Sciatic nerve (tissue), 2 donors: ENCODE data around the gene SAC3D1. TPM values are rescaled to one million over a fixed set of nuclear protein-coding genes. Genes with fewer than 3 reads are reported as not detected.
"Not testable (repeated sequence)": the region's sequence is repeated elsewhere in the genome, so short reads cannot be mapped to it uniquely, and the experiment has no call there.

ENCODE experiments used
- ATAC-seq: fragments of 200-7000 bp; cut with Tn5 transposase; one replicate; pipeline ENCODE4 v1.9.1; 2020; ENCODE audit warnings: mild to moderate bottlenecking, moderate library complexity
- DNase-seq: peaks from one replicate; pipeline ENCODE4 v3.0.0-alpha.2; 2020; ENCODE audit warnings: low spot score
- intact Hi-C: fragments of 100-400 bp; cut with DNase I; formaldehyde crosslinking; loops from one replicate; pipeline ENCODE4 v1.14.2; 2022
- total RNA-seq: library from RNA; stranded (reverse); fragmentation: NEBNext Ultra II Directional; extraction: Animal tissue kit (Norgen Biotek cat#: 25700); gene quantifications from one replicate; pipeline ENCODE4 v1.2.1, GENCODE V29; 2021
- donor health status: DM: no; HTN: no; CAD: no.
- donor health status: DM: no; HTN: no; CAD: no.

The SAC3D1 gene
- total RNA-seq, 1 donor from 2014 or later = 4.9 TPM

DNA sequence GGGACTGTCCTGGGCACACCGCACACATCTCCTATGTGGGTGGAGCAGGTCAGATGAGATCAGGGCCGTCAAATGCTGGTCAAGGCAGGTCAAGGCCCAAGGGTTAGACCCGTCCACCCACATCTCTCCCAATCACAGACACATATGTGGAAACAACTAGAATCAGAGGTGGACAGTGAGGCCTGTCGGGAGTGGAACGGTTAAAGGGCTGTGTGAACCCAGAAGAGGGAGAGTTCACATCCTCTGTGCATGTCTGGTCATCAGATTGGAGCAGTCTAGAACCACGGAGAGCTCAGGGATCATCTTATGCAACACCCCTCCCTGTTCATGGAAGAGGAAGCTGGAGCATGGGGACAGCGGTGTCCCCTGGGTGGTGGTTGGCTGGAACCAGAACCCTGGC, 21.2 kb upstream of the SAC3D1 start:
- DNase-seq (no peak), ATAC-seq (no peak)
- intact Hi-C loops = loop anchor here (10.0 kb wide), 2 partner anchors 95 to 105 kb away; partner anchors contain the start of genes ATG2A, TM7SF2 and ZNHIT2

DNA sequence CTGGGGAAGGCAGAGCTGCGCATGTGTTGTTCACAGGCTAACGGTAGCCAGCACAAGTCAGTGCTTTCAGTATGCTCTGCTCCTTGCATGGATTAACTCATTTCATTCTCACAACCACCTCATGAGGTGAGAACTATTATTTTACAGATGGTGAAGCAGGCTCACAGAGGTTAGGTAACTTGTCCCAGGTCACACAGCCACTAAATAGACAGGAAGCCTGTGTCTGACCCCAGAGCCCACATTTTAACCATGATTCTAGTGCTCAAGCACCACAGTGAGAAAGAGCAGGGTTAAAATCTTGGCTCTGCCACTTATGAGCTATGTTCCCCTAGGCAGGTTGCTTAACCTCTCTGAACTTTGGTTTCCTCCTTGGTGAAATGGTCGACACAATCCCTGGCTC, 20.0 kb upstream of the SAC3D1 start:
- intact Hi-C loops = no loop called here
- DNase-seq = no peak
- ATAC-seq = no peak

- ATAC-seq (no peak), DNase-seq (no peak)
- intact Hi-C loops = no loop called here
Observed at GRCh38 chr11:65021509-65021908, 19.5 kb upstream of the SAC3D1 start.

DNA sequence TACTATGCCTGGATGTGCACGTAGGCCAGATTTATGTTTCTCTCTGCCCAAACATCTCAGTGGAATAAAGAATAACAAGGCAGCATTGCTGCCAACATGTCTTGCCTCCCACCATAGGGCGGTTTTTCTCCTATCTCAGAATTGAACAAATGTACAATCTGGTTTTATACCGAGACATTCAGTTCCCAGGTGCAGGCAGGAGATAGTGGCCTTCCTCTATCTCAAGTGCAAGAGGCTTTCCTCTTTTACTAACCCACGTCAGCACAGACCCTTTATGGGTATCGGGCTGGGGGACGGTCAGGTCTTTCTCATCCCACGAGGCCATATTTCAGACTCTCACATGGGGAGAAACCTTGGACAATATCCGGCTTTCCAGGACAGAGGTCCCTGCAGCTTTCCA, 17.5 kb upstream of the SAC3D1 start:
- intact Hi-C loops, ATAC-seq, DNase-seq: not testable (repeated sequence)

DNA sequence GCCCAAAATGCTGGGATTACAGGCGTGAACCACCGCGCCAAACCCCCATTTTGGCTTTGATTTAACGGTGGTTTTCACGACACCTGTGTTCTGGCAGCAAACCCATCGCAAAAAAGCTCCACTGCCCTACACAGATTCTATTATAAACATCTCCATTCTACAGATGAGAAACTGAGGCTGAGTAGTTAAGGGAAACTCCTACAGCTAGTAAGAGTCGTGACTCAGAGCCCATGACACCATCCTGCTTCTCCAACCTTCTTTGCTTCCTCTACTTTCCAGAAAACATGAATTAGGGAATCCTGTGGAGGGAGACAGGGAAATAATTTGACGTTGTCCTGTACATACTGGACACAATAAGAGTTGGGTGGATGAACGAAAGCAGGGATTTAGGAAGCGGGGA, 14.2 kb upstream of the SAC3D1 start:
- DNase-seq (no peak), ATAC-seq (no peak)
- intact Hi-C loops = no loop called here

DNA sequence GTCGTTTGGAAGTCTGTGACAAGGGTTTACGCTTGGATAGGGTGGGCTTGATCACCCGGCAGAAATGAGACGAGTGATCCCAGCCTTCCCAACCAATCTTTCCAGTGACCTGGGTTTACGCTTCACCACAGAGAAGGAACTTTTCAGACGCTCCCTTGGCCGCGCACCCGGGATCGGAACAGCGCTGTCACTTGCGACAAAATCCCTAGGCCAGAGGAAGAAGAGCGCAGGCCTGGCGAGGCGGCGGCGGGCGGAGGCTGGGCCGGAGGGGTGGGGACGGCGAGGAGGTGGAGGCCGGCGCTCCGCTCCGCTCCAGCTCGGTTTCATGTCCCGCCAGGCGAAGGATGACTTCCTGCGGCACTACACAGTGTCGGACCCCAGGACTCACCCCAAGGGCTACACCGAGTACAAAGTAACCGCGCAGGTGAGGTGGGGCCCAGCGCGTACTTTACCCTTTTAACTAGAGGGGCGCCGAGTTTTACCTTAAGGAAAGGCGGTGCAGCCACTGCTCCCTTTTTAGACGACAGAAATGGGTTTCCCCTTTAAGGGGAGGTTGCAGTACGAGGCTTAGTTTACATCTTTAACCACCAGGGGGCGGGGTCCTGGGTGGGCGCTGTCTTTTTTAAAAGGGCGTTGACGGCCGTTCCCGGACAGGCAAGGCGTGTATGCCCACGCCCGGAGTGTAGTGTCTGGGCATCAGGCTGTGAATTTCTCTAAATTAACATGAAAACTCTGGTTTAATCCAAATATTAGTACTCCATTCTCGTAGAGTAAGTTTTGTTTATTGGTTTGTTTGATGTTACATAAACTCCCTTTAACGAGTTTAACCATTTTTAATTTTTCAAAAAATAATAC, 13.6 kb upstream of the SAC3D1 start, which contains the start of gene SNX15:
Gene SNX15 (plus strand): TSS at position 227 of the 855 bp plus-strand sequence. CDS start 99 bp downstream, at position 326.
- intact Hi-C loops = no loop called here
- ATAC-seq (peak; percentile 98), DNase-seq (peak; percentile 94)

DNA sequence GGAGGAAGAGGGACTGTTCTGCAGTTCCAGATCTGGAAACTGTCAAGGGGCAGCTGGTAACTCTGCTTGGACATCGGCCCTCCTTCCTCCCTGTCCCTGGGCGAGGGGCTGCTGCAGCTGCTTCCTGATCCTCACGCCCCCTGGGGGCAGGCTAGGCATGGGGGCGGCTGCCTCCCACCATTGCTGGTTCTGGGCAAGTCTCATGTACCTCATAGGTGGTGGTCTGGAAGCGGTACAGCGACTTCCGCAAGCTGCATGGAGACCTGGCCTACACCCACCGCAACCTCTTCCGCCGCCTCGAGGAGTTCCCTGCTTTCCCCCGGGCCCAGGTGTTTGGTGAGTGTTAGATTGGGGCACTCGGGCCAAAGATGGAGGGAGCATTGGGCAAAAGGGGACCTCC, 8.8 kb upstream of the SAC3D1 start:
- no peak for DNase-seq
- ATAC-seq = no peak
- intact Hi-C loops = no loop called here

- intact Hi-C loops = no loop called here
- ATAC-seq (no peak), DNase-seq (no peak)
Observed at GRCh38 chr11:65034423-65034822, 6.6 kb upstream of the SAC3D1 start.

DNA sequence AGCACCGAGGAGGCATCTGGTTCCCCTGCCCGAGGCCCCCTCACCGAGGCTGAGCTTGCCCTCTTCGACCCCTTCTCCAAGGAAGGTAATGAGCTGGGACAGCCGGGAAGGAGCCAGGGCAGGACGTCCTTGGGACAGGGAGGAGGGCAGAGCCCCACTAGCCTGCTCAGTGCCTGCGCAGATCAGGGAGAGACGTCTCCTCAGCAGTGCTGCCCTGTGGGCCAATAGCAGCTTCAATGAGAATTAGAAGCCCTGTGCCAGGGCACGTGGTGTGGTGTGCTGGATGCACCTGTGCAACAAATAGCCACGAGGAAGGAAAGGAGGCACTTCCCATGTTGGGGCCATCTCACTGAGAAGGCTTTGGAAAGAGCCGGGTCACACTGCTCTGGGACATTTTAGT, 5.4 kb upstream of the SAC3D1 start:
- DNase-seq = no peak
- intact Hi-C loops = no loop called here
- ATAC-seq = no peak

DNA sequence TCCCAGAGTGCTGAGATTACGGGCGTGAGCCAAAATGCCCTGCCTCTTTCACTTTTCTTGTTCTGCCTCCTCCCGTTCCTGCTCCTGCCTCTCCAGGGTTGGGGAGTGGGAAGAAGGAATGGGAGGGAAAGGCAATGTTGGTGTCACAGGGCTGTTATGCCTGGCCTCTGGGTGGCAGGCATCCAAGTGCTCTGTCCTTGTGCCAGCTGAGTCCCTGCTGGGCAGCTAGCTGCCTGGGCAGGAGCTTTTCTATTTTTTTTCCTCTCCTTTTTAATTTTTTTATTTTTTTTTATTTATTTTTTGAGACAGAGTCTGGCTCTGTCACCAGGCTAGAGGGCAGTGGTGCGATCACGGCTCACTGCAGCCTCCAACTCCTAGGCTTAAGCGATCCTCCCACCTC, 4.1 kb upstream of the SAC3D1 start:
- peak; percentile 82 for DNase-seq
- intact Hi-C loops = no loop called here
- ATAC-seq = no peak

GRCh38 chr11:65040520-65040846, 527 bp upstream of the SAC3D1 start:
- no peak for ATAC-seq
- intact Hi-C loops = no loop called here
- no peak for DNase-seq

DNA sequence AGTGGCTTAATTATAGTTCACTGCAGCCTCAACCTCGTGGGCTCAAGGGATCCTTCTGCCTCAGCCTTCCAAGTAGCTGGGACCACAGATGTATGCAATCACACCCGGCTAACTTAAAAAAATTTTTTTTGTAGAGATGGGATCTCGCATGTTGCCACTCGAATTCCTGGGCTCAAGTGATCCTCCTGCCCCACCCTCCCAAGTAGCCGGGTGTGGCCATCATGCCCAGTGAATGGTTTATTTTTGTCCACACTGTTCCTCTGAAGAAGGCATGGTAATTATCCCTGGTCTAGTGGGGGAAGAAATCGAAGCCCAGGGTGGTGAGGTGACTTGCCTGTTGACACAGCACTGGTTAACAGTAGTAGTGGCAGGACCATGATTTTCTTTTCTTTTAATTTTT, 1.9 kb downstream of the SAC3D1 start:
- ATAC-seq = no peak
- intact Hi-C loops = no loop called here

GRCh38 chr11:65043881-65044501, 3.0 kb downstream of the SAC3D1 start:
- DNase-seq (no peak), ATAC-seq (no peak)
- intact Hi-C loops = no loop called here

More for the DNA sequence above, 1.9 kb downstream of the SAC3D1 start:
- no peak for DNase-seq

- intact Hi-C loops = no loop called here
- DNase-seq (no peak), ATAC-seq (no peak)
Observed at GRCh38 chr11:65045061-65045460, 4.1 kb downstream of the SAC3D1 start.

- ATAC-seq = no peak
- intact Hi-C loops = no loop called here
- no peak for DNase-seq
Observed at GRCh38 chr11:65045728-65046127, 4.7 kb downstream of the SAC3D1 start.

- intact Hi-C loops = no loop called here
- ATAC-seq (peak; percentile 61), DNase-seq (peak; percentile 71)
Observed at GRCh38 chr11:65047581-65048422, 6.8 kb downstream of the SAC3D1 start.

GRCh38 chr11:65051398-65051858, 10.4 kb downstream of the SAC3D1 start:
- ATAC-seq = no peak
- intact Hi-C loops = no loop called here

DNA sequence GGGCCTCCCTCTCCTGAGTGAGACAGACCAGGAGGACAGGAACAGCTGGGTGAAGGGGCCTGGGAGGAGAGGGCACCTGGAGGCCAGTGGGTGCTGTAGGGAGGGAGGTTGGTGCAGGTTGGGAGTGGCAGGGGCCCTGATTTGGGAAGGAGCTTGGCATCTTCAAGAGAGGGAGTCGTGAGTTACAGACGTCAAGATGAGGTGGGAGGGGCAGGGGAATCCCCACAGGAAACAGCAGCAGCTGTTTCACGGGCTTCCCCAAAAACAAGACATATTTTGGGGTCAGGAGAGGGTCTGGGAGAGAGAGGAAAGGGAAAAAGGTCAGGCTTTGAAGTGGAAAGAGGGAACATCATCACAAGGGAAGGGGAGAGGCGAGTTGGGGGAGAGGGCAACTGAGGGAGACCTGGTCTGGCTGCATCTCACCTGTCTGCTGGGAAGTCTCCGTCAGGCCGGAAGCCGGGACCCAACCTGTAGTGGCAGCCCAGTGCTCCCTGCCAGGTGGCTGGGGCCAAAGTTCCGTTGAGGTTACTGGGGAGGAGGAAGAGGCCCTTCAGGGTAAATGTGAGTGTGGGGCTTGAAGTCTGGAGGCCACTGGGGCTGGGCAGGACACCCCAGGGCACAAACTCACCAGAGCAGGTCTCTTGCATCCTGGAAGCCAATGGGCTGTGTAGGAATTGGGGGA, 13.0 kb downstream of the SAC3D1 start:
- intact Hi-C loops = no loop called here
- DNase-seq = no peak
- no peak for ATAC-seq

More at GRCh38 chr11:65051398-65051858, 10.4 kb downstream of the SAC3D1 start:
- DNase-seq = no peak

GRCh38 chr11:65055538-65055937, 14.5 kb downstream of the SAC3D1 start:
- DNase-seq (no peak), ATAC-seq (no peak)
- intact Hi-C loops = no loop called here
